ENCODE measurements around the gene RINL.

RINL gene, protein sequence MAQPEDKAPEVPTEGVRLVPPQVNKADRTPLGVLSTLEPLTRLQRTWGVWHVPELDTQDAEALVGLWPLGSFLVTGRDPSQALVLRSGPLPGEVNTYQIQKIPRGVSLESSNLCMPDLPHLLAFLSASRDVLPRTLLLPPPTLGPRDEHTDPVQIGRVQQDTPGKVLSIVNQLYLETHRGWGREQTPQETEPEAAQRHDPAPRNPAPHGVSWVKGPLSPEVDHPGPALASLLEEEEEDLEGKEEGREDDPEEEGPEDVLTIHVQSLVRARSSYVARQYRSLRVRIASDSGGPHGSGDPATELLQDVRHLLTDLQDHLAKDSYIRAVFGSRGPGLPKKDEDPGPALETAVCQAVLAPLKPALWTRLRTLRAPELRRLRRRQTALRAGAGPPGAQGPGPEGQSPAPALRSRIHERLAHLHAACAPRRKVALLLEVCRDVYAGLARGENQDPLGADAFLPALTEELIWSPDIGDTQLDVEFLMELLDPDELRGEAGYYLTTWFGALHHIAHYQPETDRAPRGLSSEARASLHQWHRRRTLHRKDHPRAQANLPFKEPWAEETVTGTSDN

DNA sequence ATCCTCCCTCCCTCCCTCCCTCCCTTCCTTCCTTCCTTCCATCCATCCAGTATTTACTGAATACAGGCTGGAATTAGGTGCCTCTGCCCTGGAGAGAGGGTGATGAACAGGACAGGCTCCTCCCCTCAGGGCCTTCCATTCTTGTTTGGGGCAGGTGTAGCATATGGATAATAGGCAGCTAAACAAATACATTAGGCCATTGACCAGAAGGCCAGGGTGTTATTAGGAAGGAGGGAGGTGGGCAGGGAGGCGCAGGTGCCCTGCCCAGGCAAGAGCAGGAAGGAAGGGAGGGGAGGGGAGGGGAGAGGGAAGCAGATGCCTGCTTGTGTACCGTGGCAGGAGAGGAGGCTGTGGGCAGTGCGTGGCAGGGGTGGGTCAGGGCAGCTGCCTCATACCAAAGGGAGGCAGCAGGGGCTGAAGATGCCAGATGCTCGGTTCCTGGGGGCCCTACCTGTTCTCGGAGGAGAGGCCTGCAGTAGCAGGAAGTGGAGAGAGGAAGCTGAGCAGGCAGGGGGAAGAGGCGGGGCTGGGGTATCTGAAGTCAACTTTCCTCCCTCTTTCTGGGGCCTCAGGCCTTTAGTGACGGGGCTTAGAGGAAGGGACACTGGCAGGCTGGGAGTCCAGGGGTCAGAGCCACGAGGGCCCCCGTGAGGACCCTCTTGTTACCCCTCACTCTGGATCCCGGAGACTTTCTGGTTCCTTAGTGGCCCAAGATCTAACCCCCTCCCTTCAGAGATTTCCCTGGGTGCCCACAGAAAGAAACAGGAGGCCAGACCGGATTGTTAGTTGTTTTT is at the start of gene RINL:
Gene RINL, minus strand, starts transcription at position 495 of the 794 bp plus-strand sequence. CDS start 1,533 bp downstream, outside the sequence.
- DNase-seq (ENCODE audit: low read depth), result no peak

DNA sequence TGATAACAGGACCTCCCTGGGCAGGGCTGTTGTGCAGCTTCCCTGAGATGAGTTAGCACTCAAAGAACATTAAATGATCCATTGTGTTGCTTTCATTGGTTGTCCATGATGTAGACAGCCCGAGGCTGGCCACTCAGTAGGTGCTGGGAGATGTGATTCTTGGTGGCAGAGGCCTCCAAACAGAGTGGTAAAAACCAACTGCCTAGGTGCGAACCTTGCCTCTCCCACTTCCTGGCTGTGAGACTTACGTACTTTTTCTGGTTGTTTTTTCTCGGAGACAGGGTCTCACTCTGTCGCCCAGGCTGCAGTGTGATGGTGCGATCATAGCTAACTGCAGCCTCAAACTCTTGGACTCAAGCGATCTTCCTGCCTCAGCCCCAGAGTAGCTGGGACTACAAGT is 46.3 kb upstream of the RINL start:
- no peak for DNase-seq (ENCODE audit: low read depth)

DNA sequence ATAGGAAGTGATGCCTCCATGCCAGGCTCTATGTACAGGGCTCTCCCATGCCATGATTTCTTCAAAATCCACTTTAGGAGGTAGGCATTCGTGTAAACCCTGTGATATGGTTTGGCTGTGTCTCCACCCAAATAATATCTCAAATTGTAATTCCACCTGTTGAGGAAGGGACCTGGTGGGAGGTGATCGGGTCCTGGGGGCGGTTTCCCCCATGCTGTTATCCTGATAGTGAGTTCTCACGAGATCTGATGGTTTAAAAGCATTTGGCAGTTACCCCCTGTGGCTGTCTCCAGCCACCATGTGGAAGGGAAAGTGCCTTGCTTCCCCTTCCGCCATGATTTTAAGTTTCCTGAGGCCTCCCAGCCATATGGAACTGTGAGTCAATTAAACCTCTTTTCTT is 44.4 kb upstream of the RINL start:
- no peak for DNase-seq (ENCODE audit: low read depth)

DNA sequence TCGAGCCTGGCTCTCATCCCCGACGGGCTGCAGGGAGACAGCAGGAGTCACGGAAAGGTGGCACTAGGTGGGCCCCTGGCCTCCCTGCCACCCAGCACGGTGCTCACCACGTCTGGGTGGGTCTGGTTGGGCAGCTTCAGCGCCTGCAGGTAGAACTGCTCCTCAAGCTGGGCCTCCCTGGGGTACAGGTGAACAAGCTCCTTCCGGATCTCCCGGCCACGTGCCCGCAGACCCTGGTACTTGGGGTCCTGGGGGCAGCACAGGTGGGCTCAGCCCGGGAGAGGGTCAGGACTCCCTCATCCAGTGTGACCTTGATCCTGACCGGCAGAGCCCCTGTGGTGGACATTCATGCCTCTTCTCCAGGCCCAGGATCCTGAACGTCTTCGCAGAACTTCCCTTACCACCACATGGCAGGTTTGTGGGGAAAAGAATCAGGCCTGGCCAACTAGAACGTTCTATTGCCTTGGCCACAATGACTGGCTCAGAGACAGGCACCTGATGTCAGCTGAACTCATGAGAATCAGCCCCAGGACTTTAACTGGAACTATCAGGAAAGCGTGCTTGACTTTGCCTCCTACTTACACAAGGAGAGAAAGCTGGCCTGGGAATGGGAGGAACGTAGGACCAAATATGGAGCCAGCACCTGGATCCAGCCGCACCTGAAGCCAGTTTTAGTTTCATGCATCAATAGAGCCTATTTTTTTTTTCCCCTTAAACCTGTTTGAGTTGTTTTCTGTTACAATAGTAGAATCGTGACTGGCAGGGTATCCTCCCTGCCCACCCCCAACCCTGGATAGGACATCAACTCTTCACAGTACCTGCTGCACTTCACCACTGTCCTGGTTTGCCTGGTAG is 43.6 kb upstream of the RINL start:
- no peak for DNase-seq (ENCODE audit: low read depth)

DNA sequence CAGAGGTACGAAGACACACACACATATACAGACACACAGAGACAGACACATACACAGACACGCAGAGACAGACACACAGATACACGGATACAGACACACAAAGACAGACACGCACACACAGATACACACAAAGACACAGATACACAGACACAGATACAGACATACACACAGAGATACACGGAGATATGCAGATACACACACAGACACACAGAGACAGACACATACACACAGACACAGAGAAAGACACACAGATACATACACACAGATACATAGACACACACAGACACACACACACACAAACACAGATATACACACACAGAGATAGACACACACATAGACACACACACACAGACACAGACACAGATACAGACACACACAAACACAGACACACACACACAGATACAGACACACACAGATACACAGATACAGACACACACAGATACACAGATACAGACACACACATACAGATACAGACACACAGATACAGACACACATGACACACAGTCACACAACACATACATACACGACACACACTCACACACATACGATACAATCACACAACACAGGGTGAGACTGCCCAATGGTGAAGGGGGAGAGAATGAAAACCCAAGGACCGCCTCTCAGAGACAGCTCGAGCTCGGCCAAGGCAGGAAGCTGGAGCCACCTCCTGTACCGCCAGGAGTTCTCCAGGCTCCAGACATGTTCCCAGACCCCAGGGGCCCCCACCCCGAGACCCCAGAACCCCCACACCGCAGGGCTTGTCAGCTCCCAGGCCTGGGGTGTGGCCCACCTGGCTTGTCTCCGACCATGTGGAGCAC is 42.7 kb upstream of the RINL start:
- DNase-seq (ENCODE audit: low read depth), result no peak

DNA sequence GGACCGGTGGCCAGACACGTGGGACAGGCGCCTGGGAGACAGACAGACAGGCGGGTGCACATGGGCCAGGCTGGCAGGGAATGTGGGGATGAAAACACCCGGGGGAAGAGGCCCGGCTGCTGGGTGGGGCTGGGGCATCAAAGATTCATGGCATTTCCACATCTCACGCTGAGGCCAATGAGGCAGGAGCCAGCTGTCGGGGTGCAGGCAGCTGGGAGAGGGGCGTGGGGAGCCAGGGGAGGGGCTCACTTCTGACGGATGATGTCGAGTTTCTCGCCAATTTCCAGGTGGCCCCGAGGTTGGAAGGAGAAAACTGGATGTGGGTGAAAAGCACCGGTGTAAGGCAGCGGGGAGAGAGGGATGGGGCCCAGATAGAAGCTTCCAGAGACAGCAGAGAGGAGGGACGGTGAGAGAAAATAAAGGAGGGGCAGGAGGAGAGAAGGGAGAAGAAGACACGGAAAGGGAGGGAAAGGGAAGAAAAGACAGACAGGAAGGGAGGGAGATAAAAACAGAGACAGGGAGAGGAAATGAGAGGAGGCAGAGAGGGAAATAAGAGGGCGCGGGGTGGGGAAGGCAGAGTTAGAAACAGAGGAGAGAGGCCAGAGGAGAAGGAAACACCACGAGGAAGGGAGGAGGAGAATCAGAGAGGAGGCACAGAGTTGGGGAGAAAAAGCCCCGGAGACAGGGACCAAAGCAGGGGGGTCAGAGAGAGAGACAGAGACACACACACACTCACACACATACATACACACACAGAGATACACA is 41.9 kb upstream of the RINL start:
- no peak for DNase-seq (ENCODE audit: low read depth)

DNA sequence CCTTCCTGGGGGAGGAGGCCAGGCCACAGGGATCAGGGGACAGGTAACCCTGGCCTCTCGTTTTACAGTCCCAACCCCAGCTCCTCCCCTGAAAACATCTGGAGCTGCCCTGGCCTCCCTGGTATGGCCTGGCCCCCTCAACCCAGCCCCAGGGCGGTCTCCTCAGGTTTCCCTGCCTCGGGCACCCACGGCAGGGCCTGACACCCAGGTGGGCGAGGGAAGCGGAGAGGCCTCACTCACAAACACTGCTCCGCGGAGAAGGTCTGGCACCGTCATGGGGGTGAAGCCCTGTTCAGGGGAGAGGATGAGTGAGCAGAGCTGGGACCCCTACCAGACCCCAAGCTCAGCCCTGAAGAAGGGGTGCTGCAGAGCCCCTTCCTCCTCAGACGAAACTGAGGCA is 40.5 kb upstream of the RINL start:
- DNase-seq (ENCODE audit: low read depth), result no peak

DNA sequence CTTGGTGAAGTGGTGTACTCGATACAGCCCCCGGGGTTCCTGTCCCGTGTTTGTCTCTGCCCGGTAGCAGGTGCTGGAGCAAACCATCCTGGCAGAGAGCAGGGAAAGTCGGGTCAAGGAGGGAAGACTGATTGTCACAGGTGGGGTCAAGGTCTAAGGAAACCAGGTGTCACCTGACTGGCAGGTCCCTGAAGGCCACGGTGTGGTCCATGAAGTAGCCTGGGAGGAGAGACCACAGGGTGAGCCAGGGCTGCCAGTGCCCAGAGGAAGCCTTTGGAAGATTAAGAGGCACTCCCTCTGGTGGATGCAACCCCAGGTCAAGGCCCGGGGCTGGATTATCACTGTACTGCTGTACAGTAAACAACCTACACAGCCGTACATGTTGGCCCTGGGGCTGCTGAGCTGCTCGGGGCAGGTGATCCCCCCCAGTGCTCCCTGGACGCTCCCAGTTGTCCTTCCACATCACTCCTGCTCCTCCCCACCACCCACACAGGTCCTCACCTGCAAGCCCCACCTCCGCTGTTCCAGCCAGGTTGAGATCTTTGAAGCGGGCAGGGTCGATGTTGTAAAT is 39.9 kb upstream of the RINL start:
- DNase-seq (ENCODE audit: low read depth), result no peak

DNA sequence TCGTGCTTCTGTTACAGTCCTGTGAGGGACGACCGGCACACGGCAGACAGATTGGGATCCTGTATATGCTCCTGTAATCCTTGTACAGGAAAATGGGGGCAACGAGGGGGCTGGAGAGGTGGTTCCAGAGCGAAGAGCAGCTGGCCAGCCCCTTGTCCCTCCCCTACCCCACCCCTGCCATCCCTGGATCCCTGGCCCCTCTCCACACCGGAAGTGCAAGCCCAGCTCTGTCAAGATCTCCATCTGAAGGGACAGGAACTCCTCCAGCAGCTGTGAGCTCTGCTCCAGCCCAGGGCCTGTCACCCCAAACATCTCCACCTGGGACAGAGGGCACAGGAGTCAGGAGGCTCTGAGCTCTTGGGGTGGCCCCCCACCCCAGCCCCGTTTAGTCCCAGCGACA is 39.4 kb upstream of the RINL start:
- no peak for DNase-seq (ENCODE audit: low read depth)

DNA sequence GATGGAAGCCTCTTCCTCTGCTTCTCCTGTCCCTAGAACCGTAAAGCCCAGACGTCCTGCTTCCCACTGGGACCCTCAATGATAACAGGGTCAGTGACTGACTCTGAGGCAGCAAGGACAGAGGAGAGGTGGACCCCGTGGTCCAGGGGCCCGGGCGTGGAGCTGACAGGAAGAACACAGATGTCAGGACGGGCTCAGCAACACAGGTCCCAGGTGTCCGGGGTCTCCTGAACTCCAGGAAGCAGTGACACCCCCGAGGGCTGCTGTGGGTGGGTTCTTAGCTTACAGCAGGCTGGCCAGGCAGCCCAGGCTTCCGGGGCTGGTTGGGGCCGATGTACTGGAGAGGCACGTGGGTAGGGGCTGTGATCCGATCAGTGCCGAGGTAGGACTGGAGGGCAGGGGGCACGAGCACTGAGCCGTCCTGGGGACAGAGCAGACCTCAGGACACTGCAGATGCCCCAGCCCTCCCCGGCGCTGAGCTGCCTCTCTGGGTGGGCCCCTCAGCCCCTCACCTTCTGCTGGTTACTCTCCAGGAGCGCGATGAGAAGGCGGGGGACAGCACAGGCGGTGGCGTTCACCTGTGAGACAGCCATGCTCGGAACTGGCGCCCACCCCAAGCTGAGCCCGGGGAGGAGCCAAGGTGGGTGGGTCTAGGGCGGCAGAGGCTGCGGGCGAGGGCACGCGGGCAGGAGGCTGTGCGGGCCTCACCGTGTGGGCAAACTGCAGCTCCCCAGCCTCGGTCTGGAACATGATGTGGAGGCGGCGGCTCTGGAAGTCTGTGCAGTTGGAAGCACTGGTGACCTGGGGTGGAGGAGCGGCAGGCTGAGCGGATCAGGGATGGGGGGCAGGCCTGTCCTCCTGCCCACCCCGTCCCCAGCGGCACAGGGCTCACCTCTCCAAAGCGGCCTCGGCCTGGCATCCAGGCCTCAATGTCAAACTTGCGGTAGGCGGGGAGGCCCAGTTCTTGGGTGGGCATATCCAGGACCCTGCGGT is 37.5 kb upstream of the RINL start:
- DNase-seq (ENCODE audit: low read depth), result no peak

DNA sequence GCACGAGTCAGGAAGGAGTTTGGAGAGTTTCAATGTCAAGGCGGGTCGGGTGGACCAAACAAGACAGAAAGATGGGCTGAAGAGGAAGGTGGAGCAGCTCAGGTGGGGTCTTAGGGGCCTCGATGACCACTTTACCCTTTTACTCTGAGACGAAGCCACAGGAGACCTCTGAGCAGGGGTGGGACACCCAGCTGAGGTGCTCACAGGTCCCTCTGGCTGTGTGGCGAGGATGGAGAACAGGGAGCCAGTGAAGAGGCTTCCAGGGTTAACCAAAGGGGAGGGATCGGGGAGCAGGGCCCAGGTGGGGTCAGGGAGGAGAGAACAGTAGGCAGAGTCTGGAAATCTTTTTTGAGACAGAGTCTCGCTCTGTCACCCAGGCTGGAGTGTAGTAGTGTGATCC is 35.9 kb upstream of the RINL start:
- DNase-seq (ENCODE audit: low read depth), result no peak

DNA sequence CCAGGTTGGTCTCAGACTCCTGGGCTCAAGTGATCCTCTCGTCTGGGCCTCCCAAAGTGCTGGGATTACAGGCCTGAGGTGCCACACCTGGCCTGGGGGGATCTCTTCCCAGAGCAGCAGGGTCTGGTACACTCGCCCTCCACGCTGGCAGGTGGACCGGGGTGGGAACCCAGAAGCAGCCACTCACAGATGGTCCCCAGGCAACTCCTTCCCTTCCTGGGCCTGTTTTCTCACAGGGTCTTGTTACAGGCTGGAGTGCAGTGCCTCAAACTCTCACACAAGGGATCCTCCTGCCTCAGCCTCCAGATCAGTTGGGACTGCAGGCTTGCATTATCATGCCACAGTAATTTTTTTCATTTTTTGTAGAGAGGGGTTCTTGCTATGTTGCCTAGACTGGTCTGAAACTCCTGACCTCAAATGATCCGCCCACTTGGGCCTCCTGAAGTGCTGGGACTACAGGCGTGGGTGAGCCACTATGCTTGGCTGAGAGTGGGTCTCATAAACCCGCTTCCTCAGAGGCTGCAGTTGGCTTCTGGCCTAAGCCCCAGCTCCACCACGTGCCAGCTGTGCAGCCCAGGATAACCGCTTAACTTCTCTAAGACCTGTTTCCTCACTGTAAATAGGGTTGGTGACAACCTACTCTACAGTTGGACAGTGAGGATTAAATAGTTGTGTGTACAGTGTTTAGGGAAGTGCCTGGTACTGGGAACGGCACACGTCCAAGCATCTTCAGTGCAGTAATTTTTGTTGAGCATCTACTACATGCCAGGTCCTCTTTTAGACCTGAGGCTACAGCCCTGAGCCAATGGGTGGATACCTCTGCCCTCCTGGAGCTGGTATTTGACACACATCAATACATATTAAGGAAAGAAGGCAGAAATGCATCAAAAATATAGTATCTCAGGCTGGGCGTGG is 34.8 kb upstream of the RINL start:
- DNase-seq (ENCODE audit: low read depth), result no peak

DNA sequence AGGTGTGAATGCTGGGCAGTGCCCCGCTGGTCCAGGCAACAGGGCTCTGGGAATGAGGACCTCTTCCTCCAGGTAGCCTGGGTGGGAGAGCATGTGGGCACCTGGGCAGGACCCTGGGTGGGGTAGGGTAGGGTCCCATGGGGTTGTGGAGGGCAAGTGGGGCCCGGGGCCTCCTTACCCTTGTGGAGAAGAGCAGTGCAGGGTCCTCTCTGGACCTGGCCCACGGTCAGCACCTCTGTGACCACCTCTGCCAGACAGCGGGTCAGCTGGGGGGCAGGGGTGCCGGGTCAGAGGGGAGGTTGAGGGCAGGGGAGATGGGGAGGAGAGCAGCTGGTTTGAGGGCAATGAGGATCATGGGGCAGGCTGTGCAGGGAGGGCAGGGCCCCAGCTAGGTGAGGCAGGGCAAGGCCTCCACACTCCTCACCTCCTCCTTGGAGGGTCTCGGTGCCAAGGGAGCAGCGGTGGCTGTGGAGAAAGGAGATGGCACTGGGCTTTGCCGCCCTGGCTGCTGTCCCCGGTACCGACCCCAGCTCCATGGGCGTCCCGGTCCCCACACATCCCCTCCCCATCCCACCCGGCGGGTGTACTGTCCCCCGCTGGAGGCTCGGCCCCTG is 33.4 kb upstream of the RINL start:
- DNase-seq (ENCODE audit: low read depth), result no peak

DNA sequence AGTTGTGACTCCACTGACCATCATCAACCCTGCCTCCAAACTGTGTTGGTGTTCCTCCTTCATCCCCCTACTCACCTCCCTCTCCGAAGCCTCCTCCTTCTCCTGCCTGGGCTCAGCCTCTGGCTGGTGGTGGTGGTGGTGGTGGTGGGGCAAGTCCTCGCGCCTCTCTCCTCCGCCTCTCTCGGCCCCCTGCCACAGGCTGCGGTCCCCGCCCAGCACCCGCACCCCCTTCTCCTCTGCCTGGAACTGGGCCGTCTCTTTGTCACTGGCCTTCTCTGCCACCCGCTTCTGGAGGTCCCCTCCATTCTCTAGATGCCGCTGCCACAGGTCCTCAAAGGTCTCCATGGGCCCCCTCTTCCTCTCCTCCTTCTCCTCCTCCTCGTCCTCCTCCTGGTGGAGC is 32.4 kb upstream of the RINL start:
- no peak for DNase-seq (ENCODE audit: low read depth)

DNA sequence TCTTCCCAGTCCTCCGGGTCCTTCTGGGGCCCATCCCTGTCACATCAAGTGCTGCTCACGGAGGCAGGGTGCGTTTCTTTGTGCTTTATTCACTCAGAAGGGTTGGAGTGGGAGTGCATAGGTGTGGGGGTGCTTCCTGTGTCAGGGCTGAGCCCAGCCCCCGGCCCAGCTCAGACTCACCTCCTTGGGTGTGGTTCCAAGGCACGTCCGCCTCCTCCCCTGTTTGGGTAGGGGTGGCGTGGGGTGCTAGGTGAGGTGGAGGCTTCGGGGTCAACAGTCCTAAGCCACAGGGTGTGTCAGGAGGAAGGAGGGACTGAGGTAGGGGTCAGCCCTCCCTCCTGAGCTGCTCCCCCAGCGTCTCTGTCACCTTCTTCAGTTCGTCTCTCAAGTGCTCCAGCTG is 30.8 kb upstream of the RINL start:
- no peak for DNase-seq (ENCODE audit: low read depth)

DNA sequence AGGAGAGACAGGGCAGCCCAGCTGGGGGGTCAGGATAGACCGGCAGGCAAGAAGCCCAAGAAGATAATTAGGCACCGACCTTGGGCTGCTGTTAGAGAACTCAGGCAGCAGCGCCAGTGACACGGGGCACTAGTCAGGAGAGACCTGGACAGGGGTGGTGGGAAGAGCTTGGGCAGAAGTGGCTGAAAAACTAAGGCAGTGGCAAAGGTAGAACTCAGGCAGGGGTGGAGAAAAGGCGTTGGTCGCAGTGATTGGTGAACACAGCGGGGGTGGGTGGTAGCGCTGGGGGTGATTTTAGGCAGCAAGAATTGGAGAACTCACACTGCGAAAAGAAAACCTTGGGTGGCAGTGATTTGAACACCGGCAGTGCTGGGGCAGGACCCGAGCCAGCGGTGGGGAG is 29.6 kb upstream of the RINL start:
- no peak for DNase-seq (ENCODE audit: low read depth)

DNA sequence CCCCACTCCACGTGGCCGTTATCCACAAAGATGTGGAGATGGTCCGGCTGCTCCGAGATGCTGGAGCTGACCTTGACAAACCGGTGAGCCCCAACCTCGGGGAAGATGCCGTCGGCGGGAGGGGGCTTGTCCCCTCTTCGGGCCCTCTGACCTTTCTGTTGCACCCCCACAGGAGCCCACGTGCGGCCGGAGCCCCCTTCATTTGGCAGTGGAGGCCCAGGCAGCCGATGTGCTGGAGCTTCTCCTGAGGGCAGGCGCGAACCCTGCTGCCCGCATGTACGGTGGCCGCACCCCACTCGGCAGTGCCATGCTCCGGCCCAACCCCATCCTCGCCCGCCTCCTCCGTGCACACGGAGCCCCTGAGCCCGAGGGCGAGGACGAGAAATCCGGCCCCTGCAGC is 29.2 kb upstream of the RINL start:
- DNase-seq (ENCODE audit: low read depth), result no peak
